Mucosa of descending colon (tissue), 3 donors: ENCODE data around the gene SHBG. TPM values are rescaled to one million over a fixed set of nuclear protein-coding genes. Genes with fewer than 3 reads are reported as not detected.

Experiments used
- ATAC-seq: fragments of 200-7000 bp; cut with Tn5 transposase; one replicate; pipeline ENCODE4 v1.9.1; 2020; ENCODE audit warnings: mild to moderate bottlenecking, moderate library complexity
- DNase-seq, 3 donors: peaks; one replicate each; pipeline ENCODE4 v3.0.0-alpha.2; 2020
- H3K36me3 ChIP-seq: fragments of 200-600 bp; one replicate; pipeline ENCODE4 v1.8.0; 2021; ENCODE audit warnings: low read depth, mild to moderate bottlenecking
- H3K4me1 ChIP-seq: fragments of 200-600 bp; one replicate; pipeline ENCODE4 v1.8.0; 2021; ENCODE audit warnings: low read depth, mild to moderate bottlenecking
- H3K4me3 ChIP-seq: fragments of 200-600 bp; one replicate; pipeline ENCODE4 v1.8.0; 2021; ENCODE audit warnings: mild to moderate bottlenecking
- H3K9me3 ChIP-seq: fragments of 200-600 bp; one replicate; pipeline ENCODE4 v1.8.0; 2021; ENCODE audit warnings: mild to moderate bottlenecking
- intact Hi-C, 2 donors: fragments of 100-400 bp; cut with DNase I in 1 of 2; cut with micrococcal nuclease in 1 of 2; formaldehyde crosslinking; loops; one replicate each; pipeline versions ENCODE4 v1.11.0 to v1.11.1; 2022; cut with DNase I, micrococcal nuclease
- total RNA-seq, 3 donors: library from RNA; stranded (reverse); fragmentation: NEBNext Ultra II Directional in 2 of 3; extraction: Animal tissue kit (Norgen Biotek cat#: 25700) in 2 of 3; gene quantifications; one replicate each; pipeline versions ENCODE4 v1.2.1 to v1.2.4, GENCODE V29; 2021 to 2023
- TF ChIP-seq, protein P1 (sequence below): fragments of 200-600 bp; IDR thresholded peaks from one replicate; pipeline ENCODE4 v1.8.0; 2022; ENCODE audit warnings: antibody characterized with exemption, mild to moderate bottlenecking
- donor health status: DM: no; HTN: no; CAD: no; lungs with moderate emphysema.
- donor health status: DM: no; HTN: no; CAD: no.
- donor health status: DM: no; HTN: yes; CAD: no.

SHBG gene
- total RNA-seq, 3 donors from 2014 or later, result 0.25 to 0.89 TPM; not detected in 1

DNA sequence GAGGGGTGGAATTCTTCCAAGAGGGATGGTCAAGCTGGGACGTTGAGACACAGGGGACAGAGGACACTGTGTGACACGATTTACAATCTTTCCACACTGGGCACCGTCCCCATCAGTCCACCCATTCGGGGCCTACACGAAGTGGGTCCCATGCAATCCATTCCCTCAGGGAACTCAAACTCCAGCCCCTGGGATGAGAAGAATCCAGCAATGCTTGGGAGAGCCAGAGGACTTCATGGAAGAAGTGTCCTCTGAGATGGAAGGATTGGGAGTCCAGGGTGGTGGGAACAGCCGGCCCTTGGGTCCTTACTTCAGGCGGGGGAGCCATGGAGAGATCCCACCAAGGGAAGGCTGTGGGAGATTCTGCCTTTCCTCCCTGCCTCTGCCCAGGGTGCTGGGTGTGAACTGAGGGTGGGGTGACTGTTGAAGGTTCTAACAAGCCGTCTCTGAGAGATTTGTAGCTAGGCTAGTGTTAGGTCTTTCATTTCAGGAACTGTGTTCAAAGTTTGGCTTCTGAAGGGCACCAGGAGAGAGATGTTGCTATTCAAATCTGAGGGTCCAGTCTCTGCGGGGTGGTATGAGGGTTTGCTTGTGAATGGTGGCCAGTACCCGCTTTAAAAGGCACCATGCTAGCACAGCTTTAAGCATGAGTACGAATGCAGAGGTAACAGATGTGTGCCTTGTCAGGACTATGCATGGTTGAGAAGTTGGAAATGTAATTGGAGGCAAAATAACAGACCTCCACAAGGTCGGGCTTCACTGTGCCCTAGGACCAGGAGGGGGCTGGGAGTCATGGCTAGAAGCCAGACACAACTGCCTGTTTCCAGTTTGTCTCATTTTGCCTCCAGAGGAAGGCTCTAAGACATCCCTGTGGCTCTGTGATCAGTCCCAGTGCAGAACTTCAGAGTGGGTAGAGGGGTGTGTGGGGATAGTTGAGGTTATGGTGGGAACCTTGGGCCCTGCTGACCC is 22.7 kb downstream of the SHBG start:
- Histone ChIP-seq H3K36me3 (no peaks in the 10 kb centered on the region), H3K4me1 (peaks cover 11% of the 10 kb centered on the region), H3K4me3 (no peak overlapping the region), H3K9me3 (no peaks in the 10 kb centered on the region)
- ATAC-seq (no peak), DNase-seq (no peak)
- intact Hi-C loops, result no loop called here
- TF ChIP-seq, protein P1, sequence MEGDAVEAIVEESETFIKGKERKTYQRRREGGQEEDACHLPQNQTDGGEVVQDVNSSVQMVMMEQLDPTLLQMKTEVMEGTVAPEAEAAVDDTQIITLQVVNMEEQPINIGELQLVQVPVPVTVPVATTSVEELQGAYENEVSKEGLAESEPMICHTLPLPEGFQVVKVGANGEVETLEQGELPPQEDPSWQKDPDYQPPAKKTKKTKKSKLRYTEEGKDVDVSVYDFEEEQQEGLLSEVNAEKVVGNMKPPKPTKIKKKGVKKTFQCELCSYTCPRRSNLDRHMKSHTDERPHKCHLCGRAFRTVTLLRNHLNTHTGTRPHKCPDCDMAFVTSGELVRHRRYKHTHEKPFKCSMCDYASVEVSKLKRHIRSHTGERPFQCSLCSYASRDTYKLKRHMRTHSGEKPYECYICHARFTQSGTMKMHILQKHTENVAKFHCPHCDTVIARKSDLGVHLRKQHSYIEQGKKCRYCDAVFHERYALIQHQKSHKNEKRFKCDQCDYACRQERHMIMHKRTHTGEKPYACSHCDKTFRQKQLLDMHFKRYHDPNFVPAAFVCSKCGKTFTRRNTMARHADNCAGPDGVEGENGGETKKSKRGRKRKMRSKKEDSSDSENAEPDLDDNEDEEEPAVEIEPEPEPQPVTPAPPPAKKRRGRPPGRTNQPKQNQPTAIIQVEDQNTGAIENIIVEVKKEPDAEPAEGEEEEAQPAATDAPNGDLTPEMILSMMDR, result no peak

DNA sequence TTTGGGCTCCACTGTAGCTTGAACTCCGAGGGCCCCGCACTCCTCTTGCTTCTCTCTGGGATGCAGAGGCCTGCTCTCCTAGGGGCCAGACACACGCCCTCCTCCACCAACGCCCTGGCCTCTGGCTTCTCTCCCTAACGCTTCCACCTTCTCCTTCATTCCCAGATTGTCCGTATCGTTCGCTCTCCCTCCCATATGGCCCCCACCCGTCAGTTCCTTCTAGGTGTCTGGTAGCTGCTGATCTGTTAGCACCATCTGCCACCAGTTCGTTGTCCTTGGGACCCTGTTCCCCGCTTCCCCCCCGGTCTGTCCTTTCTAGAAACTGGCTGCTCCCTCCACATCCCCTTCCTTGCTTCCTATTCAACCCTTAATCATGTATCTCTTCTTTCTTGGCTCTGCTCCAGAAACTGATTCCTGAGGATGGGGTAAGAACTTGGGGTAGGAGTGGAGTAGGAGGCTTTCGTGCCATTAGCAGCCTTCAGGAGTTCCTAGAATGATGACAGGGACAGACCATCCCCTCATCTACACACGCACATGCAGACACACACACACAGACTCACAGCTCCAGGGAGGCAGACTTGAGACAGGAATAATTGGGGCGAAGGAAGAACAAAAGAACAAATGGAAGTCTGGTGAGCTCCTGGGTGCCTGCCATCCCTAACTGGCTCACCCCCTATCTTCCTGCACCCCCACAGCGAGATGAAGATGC is 25.1 kb downstream of the SHBG start:
- DNase-seq (no peak), ATAC-seq (no peak)
- Histone ChIP-seq H3K36me3 (no peaks in the 10 kb centered on the region), H3K4me3 (no peak overlapping the region), H3K9me3 (no peaks in the 10 kb centered on the region), H3K4me1 (peaks cover 11% of the 10 kb centered on the region)
- TF ChIP-seq, protein P1, result no peak
- intact Hi-C loops, result no loop called here

DNA sequence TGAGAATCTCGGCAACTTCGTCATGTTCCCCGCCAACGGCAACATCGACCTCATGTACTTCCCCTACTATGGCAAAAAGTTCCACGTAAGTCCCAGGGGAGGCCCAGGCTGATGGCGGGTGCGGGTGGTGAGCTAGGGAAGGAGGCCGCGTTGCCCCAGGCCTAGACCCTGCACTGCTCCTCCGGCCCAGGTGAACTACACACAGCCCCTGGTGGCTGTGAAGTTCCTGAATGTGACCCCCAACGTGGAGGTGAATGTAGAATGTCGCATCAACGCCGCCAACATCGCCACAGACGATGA is 25.6 kb downstream of the SHBG start:
- H3K4me3 ChIP-seq, result no peak overlapping the region
- TF ChIP-seq, protein P1, result no peak
- H3K36me3 ChIP-seq, result no peaks in the 10 kb centered on the region
- no peak for ATAC-seq
- intact Hi-C loops, result no loop called here
- H3K4me1 ChIP-seq, result peaks cover 7% of the 10 kb centered on the region
- no peaks in the 10 kb centered on the region for H3K9me3 ChIP-seq
- no peak for DNase-seq

DNA sequence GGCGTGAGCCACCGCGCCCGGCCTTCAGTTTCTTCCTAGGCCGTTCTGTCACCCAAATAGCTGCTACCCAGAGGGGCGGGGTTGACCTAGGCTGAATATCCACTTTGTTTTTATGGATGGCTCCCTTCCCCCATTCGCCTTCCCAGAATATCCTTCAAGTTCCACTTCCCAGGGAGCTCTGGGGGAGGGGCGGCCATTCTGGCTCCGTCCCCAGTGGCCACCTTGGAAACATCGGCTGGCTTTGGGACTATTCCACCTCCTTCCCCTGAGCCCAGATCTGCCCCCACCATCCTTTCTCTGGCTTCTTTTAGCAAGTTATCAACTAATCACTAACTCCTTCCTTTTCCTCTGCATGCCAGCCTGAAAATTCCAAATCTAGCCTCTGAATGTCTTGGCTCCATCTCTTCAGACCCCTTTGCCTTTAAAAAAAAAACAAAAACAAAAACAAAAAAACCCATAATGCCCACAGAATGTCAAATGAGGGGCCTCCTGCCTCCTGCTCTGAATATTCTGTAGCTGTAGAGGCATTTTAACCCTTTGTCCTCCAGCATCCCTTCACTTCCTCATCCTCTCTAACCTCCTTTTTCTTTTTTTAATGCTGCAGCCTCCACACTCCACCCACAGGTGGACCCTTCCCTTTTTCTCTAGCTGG is 27.1 kb downstream of the SHBG start:
- Histone ChIP-seq H3K4me1 (no peaks in the 10 kb centered on the region), H3K9me3 (no peaks in the 10 kb centered on the region), H3K36me3 (no peaks in the 10 kb centered on the region), H3K4me3 (no peak overlapping the region)
- intact Hi-C loops, result no loop called here
- TF ChIP-seq, protein P1, result no peak
- no peak for ATAC-seq
- DNase-seq, result peak in 2 of 3 donors; percentile 19 to 33

DNA sequence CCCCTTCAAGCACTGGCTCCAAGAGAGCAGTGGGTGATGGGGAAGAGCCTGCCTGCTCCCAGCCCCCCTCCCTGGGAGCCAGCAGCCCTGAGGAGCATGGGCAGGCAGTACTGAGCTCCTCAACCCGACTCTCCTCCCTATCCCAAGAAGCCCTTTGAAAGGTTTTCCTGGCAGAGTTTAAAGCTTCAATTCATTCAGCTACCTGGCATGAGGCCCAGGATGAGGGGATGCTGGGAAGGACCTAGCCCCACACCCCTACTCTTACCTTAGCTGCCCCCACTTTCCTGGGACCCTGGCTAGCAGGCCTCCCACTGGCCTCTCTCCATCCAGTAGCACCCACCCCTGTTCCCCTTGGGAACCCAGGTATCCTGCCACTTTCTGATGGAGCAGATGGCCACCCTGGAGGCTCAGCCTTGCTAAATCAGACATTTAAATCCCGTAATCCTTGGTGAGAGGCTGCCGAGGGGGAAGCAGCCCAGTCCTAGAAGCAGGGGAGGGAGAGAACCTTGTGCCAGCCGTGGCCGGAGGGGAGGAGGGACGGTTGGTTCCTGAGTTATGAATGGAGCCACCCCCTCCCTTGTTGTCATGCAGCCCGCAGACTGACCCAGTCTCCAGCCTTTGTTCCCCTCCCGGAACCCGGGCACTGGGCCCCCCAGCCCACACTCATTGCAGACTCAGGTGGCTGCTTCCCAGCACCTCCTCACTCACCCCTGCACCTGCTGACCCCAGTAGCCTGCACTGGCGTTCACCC is 37.9 kb downstream of the SHBG start:
- ATAC-seq (peak; percentile 12), DNase-seq (no peak)
- H3K4me3 ChIP-seq, result no peak overlapping the region
- H3K4me1 ChIP-seq, result no peaks in the 10 kb centered on the region
- TF ChIP-seq, protein P1, result no peak
- H3K9me3 ChIP-seq, result no peaks in the 10 kb centered on the region
- intact Hi-C loops, result no loop called here
- peaks cover 5% of the 10 kb centered on the region for H3K36me3 ChIP-seq
